Aorta (tissue), 5 donors: Measurements from ENCODE around the gene PLPP4. TPM values are rescaled to one million over a fixed set of nuclear protein-coding genes. Genes with fewer than 3 reads are reported as not detected.

Source experiments
- ATAC-seq: fragments of 200-7000 bp; cut with Tn5 transposase; one replicate; pipeline ENCODE4 v1.9.1; 2022; ENCODE audit warnings: moderate library complexity; ENCODE audit not compliant: low FRiP score
- DNase-seq, 2 donors: peaks; one replicate each; pipeline ENCODE4 v3.0.0-alpha.2; 2020
- H3K27ac ChIP-seq, 2 donors: one replicate each; pipeline ENCODE4 v1.5.1; 2013; ENCODE audit warnings: low read length in 2 of 2, mild to moderate bottlenecking in 2 of 2, moderate library complexity in 2 of 2, control low read depth in 1 of 2, inconsistent platforms in 1 of 2, low read depth in 1 of 2
- H3K27me3 ChIP-seq, 2 donors: one replicate each; pipeline ENCODE4 v1.6.1; 2013; ENCODE audit warnings: control low read depth in 1 of 2, low read length in 1 of 2, mild to moderate bottlenecking in 1 of 2, moderate library complexity in 1 of 2; ENCODE audit not compliant: insufficient read depth in 2 of 2, control insufficient read depth in 1 of 2
- H3K36me3 ChIP-seq, 2 donors: one replicate each; pipeline ENCODE4 v1.6.1; 2013; ENCODE audit warnings: control low read depth in 1 of 2, low read length in 1 of 2, mild to moderate bottlenecking in 1 of 2; ENCODE audit not compliant: insufficient read depth in 2 of 2, control insufficient read depth in 1 of 2
- H3K4me1 ChIP-seq, 2 donors: one replicate each; pipeline ENCODE4 v1.6.1; 2013; ENCODE audit warnings: low read length in 2 of 2, control low read depth in 1 of 2, mild to moderate bottlenecking in 1 of 2, moderate library complexity in 1 of 2; ENCODE audit not compliant: insufficient read depth in 2 of 2, control insufficient read depth in 1 of 2
- H3K4me3 ChIP-seq, 2 donors: one replicate each; pipeline ENCODE4 v1.5.1; 2013; ENCODE audit warnings: low read length in 2 of 2, control low read depth in 1 of 2, mild to moderate bottlenecking in 1 of 2
- H3K9me3 ChIP-seq: one replicate; pipeline ENCODE4 v1.6.1; 2013; ENCODE audit warnings: mild to moderate bottlenecking, low read length; ENCODE audit not compliant: control insufficient read depth
- WGBS, 2 donors: extraction: QIAGEN DNeasy Blood & Tissue Kit; methylation state at CpG; one replicate each; pipeline ENCODE4 v1.1.7; 2013; 5-methylcytosine and 5-hydroxymethylcytosine counted together
- intact Hi-C, 2 donors: fragments of 100-400 bp; cut with DNase I; formaldehyde crosslinking; loops; one replicate each; pipeline versions ENCODE4 v1.14.2 to v1.15.0; 2022
- polyA plus RNA-seq, 2 donors: library from polyadenylated mRNA; stranded (reverse); fragments of 200-250 nt; gene quantifications; one replicate each; pipeline ENCODE4 v1.2.3, GENCODE V29; 2013
- total RNA-seq, 2 donors: library from RNA; stranded (reverse); fragmentation: NEBNext Ultra II Directional; extraction: Animal tissue kit (Norgen Biotek cat#: 25700); gene quantifications; one replicate each; pipeline ENCODE4 v1.2.1, GENCODE V29; 2021
- donor health status: healthy with polysubstance abuse.
- donor health status: Bipolar disorder and iron deficiency.
- donor health status: DM: no; HTN: no; CAD: no.
- donor health status: DM: no; HTN: no; CAD: no.
- donor health status: DM: yes; HTN: yes; CAD: no.

PLPP4 gene
- total and polyA plus RNA-seq, 4 donors: not detected

- H3K27me3 ChIP-seq: no peaks in the 10 kb centered on the region
- H3K9me3 ChIP-seq: no peaks in the 10 kb centered on the region
- intact Hi-C loops: no loop called here
- 44 to 85% methylated on average over 1 of the region's 1 CpG for WGBS, 2 donors
- H3K27ac ChIP-seq: no peak overlapping the region
- ATAC-seq (no peak), DNase-seq (no peak)
- no peaks in the 10 kb centered on the region for H3K36me3 ChIP-seq
- no peaks in the 10 kb centered on the region for H3K4me1 ChIP-seq
- H3K4me3 ChIP-seq: no peak overlapping the region
Observed at GRCh38 chr10:120460186-120460585, 3.2 kb downstream of the PLPP4 start.

- H3K9me3 ChIP-seq: no peaks in the 10 kb centered on the region
- no peaks in the 10 kb centered on the region for H3K36me3 ChIP-seq
- ATAC-seq (no peak), DNase-seq (no peak)
- H3K27me3 ChIP-seq: no peaks in the 10 kb centered on the region
- intact Hi-C loops: no loop called here
- no peak overlapping the region for H3K27ac ChIP-seq
- H3K4me3 ChIP-seq: no peak overlapping the region
- H3K4me1 ChIP-seq: no peaks in the 10 kb centered on the region
Observed at GRCh38 chr10:120460776-120461175, 3.7 kb downstream of the PLPP4 start.

- Histone ChIP-seq H3K4me3 (no peak overlapping the region), H3K36me3 (no peaks in the 10 kb centered on the region), H3K27ac (no peak overlapping the region), H3K9me3 (no peaks in the 10 kb centered on the region), H3K27me3 (no peaks in the 10 kb centered on the region), H3K4me1 (no peaks in the 10 kb centered on the region)
- DNase-seq: no peak
- ATAC-seq: no peak
- 90% methylated on average over 8 of the region's 8 CpGs for WGBS, 2 donors
- intact Hi-C loops: no loop called here
Observed at GRCh38 chr10:120462018-120462682, 5.1 kb downstream of the PLPP4 start.

- H3K4me3 ChIP-seq: no peak overlapping the region
- ATAC-seq: no peak
- H3K36me3 ChIP-seq: no peaks in the 10 kb centered on the region
- H3K4me1 ChIP-seq: no peaks in the 10 kb centered on the region
- intact Hi-C loops: no loop called here
- H3K27ac ChIP-seq: no peak overlapping the region
- 25 to 48% methylated on average over 2 of the region's 2 CpGs for WGBS, 2 donors
- no peak for DNase-seq
- no peaks in the 10 kb centered on the region for H3K9me3 ChIP-seq
- H3K27me3 ChIP-seq: no peaks in the 10 kb centered on the region
Observed at GRCh38 chr10:120465138-120465537, 8.1 kb downstream of the PLPP4 start.

GRCh38 chr10:120466006-120466405 lies 9.0 kb downstream of the PLPP4 start:
- no peaks in the 10 kb centered on the region for H3K4me1 ChIP-seq

GRCh38 chr10:120473593-120473992 lies 16.6 kb downstream of the PLPP4 start:
- Histone ChIP-seq H3K4me1 (no peaks in the 10 kb centered on the region), H3K27me3 (no peaks in the 10 kb centered on the region), H3K9me3 (no peaks in the 10 kb centered on the region), H3K4me3 (no peak overlapping the region), H3K27ac (no peak overlapping the region), H3K36me3 (no peaks in the 10 kb centered on the region)
- DNase-seq (no peak), ATAC-seq (no peak)
- intact Hi-C loops: no loop called here
- 46 to 50% methylated on average over 4 of the region's 4 CpGs for WGBS, 2 donors

More at GRCh38 chr10:120466006-120466405, 9.0 kb downstream of the PLPP4 start:
- DNase-seq (no peak), ATAC-seq (no peak)
- H3K36me3 ChIP-seq: no peaks in the 10 kb centered on the region
- no peak overlapping the region for H3K4me3 ChIP-seq
- no peak overlapping the region for H3K27ac ChIP-seq
- no peaks in the 10 kb centered on the region for H3K27me3 ChIP-seq
- intact Hi-C loops: no loop called here
- 83 to 89% methylated on average over 2 of the region's 2 CpGs for WGBS, 2 donors
- H3K9me3 ChIP-seq: no peaks in the 10 kb centered on the region

GRCh38 chr10:120474956-120475355 lies 17.9 kb downstream of the PLPP4 start:
- H3K4me3 ChIP-seq: no peak overlapping the region
- H3K36me3 ChIP-seq: no peaks in the 10 kb centered on the region
- WGBS, 2 donors: 32% methylated on average over 1 of the region's 1 CpG
- no peaks in the 10 kb centered on the region for H3K9me3 ChIP-seq
- no peak overlapping the region for H3K27ac ChIP-seq
- DNase-seq (no peak), ATAC-seq (no peak)
- no peaks in the 10 kb centered on the region for H3K27me3 ChIP-seq
- no peaks in the 10 kb centered on the region for H3K4me1 ChIP-seq
- intact Hi-C loops: no loop called here

GRCh38 chr10:120475844-120476791 lies 19.1 kb downstream of the PLPP4 start:
- Histone ChIP-seq H3K4me3 (no peak overlapping the region), H3K27me3 (no peaks in the 10 kb centered on the region), H3K4me1 (no peaks in the 10 kb centered on the region), H3K9me3 (no peaks in the 10 kb centered on the region), H3K27ac (no peak overlapping the region), H3K36me3 (no peaks in the 10 kb centered on the region)
- 76 to 78% methylated on average over 10 of the region's 10 CpGs for WGBS, 2 donors
- DNase-seq (no peak), ATAC-seq (no peak)
- intact Hi-C loops: no loop called here
